Head of caudate nucleus (tissue), 42 donors: Measurements from ENCODE around the gene ELP4.
A peak's percentile ranks its signal among the peaks of the same experiment; 100 is the strongest.

Source experiments
- DNase-seq, 42 donors: peaks; one replicate each; pipeline versions ENCODE4 v3.0.0 to v3.0.0-alpha.2; 2020 to 2021; ENCODE audit warnings: mixed read lengths in 7 of 42
- intact Hi-C: fragments of 100-400 bp; cut with DNase I; formaldehyde crosslinking; loops from one replicate; pipeline ENCODE4 v1.15.0; 2022

ELP4 gene

DNA sequence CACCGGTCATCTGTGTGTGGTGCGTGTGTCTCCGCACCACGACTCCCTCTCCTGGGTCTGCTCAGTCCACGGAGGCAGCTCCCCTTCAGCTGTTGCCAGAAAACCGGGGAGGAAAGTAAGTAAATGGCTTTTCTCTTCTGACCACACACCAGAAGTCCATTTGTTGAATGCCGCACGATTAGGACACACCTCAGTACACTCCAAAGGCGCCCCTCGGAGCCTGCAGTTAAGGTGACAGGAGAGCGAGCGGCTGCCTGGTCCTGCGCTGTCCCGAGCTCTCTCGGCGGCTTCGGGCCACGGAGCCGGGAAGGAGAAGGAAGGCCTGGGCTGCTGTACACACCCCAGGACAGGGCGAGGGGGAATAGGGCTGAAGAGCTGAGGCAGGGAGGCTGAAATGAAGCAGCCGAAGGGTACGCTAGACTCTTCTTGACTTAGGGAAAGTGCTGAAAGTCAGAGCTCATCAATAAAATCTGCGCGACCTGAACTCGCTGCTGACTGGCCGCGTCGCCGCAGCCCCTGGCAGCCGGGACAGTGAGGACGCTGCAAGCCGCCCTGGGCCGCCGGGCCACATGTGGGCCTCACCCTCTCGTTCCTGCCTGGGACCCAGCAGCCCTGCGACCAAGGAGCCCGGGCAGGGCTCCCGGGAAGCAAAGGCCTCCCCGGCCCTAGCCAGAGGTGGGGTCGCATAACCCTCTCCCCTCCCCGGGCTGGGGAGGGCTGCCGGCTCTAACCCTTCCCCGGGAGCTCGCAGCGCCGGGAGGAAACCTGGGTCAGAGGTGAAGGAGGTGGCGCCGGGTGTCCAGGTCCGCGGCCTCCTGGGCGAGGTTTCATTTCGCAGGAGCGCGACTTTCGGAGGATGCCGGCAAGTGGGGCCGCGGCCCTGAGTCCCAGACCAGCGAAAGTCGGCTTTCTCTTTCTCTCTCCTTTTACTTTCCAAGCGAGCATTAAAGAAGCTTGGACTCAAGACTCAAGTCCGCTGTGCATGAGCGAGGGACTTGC is 303.1 kb downstream of the ELP4 start:
- intact Hi-C loops = loop anchor here (5.0 kb wide), 1 partner anchor 45 kb away; no protein-coding TSS in a partner anchor

DNA sequence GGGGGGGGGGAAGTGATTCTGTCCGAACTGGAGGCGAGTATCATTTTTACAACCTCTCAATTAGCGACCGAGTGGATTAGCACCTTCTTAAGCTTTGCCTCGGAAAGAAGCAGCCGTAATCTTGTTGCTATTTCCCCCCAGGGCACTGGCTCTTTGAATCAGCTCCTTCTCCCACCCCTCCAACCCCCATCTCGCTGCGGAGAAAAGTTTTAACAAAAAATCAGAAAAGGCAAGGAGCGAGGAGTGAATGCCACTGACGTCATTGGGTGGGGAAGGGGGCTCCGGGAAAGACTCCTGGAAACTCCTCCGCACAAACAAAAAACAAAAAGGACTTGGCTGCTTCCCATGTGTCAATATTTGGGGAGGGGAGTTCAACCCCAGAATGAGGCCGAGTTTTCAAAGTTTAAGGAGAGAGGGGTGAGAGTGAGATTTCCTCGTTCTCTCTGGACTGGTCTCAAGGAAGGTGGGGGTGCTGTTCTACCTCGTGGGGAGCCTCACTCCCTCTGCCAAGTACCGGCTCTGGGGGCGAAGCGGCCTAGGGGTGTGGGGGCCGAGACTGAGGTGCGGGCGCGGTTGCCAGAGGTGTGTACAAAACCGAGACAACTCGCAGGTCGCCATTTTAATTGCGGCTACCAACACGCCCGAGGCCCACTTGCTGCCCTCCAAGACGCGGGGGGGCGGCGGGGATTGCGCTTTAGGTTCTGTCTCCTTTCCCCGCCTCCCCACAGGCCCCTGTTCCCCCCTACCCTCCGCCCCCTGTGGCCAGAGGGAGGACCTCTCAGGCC is 304.0 kb downstream of the ELP4 start:
- peak in 2 of 42 donors; percentile 41 to 56 for DNase-seq
- intact Hi-C loops = loop anchor here (5.0 kb wide), 1 partner anchor 46 kb away; no protein-coding TSS in a partner anchor

More for the DNA sequence above, 303.1 kb downstream of the ELP4 start:
- peak in 1 of 42 donors; percentile 62 for DNase-seq

DNA sequence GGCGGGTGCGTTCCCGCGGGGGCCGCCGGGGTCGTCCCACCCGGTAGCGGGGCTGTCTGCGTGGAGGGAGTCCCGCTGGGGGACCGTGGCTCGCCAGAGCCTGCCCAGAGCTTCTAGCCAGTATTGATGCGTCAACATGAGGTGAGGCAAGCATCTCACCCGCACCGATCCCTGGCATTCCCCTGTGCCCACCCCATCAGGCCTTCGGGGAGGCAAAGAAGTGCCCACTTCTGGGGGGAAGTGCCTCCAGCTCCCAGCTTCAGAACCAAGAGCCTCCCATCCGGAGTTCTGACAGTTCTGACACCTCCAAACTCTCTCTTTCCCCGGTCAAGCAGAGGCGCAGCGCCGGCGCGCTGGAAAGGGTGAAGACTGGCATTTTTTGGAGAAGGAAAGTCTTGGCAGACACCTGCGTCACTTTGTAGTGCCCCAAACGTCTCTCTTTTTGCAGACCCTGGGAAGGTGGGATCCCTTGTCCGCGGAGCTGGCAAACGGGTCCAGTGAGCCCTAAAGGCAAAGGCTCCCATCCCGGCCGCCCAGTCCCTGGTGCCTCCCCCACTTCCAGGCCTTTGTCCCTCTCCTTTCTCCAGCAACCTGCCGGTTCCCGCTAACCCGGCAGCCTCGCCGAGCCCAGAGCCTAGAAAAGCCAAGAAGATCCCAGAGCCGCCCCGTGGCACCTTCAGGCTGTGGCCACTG is 304.8 kb downstream of the ELP4 start:
- intact Hi-C loops = loop anchor here (5.0 kb wide), 1 partner anchor 47 kb away; no protein-coding TSS in a partner anchor
- peak in 2 of 42 donors; percentile 58 to 59 for DNase-seq

DNA sequence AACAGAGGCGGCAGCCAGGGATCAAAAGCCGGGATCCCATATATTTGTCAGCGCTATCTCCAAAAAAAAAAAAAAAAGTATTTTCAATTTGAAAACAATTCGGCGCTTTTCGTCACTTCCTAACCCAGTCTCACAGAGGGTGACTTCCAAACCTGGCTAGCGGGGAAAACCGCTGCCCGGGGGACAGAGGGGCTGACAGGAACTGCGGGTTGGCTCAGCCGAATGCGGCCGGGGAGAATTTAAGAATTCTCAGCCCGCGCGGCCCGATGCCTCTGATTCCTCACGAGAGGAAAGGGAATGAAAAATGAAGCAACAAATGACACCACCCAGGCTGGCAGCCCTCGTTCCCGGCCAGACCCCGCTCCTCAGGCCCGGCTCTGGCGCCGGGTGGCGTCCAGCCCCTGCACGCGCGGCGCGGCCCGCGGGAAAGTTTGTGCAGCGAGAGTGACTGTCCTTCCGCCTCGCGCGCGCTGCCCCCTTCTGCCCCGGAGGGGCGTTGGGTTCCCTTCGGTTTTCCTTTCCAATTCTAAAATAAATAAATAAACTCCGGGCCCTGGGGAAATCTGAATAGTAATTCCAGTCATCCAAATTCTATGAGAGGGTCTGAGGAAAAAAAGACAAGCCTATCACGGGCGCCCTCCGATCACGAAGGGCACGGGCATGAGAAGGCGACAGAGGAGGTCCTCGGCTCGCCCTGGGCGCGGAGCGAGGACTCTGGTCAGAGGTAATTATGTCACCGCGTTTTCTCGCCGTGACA is 306.3 kb downstream of the ELP4 start:
- peak in 1 of 42 donors; percentile 37 for DNase-seq
- intact Hi-C loops = no loop called here

DNA sequence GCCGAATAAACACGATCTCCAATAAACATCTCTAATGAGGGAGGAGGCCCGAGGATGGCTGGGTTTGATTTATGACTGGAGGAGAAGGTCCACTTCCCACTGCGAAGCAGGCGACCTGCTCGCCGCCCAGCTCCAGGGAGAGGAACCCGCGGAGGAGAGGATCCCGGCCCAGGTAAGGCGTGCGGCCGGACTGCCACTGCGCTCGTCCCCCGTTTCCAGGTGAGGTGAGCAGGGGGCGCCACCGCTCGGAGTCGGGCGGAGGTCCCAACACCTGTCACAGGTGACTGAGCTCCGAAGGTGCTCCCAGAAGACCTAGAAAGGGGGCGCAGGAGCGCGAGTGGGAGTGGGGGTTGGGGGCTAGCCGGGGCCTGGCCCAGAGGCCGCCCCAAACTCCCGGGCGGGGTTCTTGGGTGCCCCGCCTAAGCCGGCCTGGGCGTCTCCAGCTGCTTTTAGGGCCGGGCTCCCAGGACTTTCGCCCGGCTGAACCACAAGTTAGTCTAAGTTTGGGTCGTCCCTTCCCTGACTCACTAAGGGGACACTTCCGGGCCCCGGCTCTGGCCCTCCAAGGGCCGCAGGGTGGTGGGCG is 307.0 kb downstream of the ELP4 start:
- intact Hi-C loops = no loop called here
- no peak for DNase-seq

DNA sequence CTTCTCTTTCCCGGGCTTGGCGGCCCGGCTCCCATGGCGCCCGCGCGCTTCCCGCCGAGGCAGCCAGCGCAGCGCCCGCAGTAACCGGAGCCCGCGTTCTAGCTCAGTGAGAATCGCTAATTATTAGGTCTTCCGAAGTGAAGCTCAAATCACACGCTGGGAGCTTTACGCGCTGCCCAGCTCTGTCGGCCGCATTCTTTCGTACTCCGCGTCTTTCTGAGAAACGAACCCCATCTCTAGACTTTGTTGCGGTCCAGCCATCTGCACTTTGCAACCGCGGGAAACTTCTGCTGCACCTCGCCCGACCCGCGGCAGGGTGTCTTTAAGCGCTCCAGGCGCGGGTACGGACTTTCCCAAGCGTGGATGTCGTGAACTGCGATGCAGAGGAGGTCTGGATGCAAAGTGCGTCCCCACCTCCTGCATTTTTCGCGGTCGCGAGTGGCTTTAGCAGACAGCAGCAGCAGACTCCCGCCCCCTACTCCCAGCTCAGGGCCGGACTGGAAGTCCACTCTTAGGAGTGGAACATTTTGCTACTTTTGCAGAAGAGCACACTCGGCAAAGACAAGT is 307.6 kb downstream of the ELP4 start:
- DNase-seq = peak in 1 of 42 donors; percentile 35
- intact Hi-C loops = no loop called here

GRCh38 chr11:31817621-31818424 is 308.3 kb downstream of the ELP4 start:
- DNase-seq = peak in 19 of 42 donors; percentile 48 to 75 (median 61)
- intact Hi-C loops = no loop called here

- intact Hi-C loops = no loop called here
- DNase-seq = no peak
These were observed 308.8 kb downstream of the ELP4 start for GRCh38 chr11:31818425-31818755.

GRCh38 chr11:31818874-31819331 is 309.3 kb downstream of the ELP4 start:
- no peak for DNase-seq
- intact Hi-C loops = no loop called here

GRCh38 chr11:31819621-31820437 is 310.3 kb downstream of the ELP4 start:
- DNase-seq = no peak
- intact Hi-C loops = no loop called here

DNA sequence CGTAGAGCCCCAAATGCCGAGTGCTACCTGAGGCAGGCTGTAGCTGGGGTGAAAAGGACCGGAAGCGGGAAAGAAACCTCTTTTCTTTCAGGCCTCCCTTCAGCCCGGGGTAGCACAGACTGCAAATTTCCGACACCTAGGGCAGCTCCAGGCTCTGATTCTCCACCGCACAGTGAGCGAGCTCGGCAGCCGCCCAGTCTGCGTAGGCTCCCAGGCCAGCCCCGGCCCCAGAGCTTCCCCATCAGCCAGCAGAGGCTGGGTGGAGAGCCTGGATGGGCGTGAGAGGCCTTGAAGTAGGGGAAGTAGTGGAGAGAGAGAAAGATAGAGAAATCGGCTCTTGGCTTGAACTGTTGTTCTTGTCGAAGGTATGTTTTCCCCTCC is 310.9 kb downstream of the ELP4 start:
- intact Hi-C loops = no loop called here
- no peak for DNase-seq

- DNase-seq = no peak
- intact Hi-C loops = no loop called here
These were observed 311.7 kb downstream of the ELP4 start for GRCh38 chr11:31821235-31821764.

DNA sequence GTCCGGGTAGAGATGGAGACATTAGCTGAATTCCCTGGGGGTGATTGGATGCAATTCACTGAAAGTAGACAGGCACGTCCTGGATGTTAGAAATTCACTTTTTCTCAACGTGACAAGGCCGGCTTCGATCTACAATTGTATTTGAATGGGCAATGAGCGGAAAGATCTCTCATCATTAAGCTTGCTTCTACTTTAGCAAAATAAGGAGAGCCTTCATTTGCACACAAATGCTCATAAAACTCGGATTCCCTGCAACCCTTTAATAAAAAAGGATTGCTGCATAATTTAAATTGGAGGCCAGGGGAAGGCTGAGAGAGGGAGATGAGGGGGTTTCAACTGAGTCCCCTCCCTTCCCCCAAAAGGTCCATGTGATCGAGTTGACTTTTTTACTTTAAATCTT is 312.2 kb downstream of the ELP4 start:
- intact Hi-C loops = no loop called here
- no peak for DNase-seq

DNA sequence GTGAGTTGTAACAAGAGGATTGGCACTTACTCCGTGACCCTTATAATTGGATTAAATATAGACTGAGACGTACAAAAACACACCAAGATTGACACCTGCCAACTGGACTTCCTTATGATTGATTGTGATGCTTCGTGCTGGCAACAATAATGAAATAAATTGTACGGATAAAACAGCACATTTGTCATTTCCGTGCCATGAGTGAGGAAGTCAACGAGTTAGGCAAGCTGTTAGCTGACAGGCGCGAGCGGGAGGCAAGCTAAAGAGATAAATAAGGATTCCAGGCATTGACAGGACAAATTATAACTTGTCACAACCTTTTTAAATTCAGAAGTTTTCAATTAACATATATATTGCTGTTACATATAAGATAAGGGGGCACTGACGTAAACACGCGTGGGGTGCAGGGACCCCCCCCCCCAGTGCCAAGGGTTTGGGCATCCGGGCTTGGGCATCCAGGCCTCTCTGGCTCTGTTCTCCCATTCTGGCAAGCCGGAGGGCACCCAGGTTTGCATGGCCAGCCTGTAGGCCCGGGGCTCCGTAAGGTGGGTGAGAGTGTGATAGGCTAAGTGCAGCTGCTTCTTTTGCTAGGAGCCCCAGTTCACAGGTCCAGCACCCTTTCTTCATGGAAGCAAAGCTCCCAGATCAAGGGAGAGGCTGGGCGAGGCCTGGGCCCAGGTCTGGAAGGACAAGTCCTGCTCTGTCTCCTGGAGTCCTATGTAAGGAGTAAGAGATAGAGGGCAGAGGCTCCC is 312.8 kb downstream of the ELP4 start:
- intact Hi-C loops = no loop called here
- no peak for DNase-seq
